Loucy (cell line): ENCODE measurements around the gene LUC7L2.
"Not testable (repeated sequence)": the region's sequence is repeated elsewhere in the genome, so short reads cannot be mapped to it uniquely, and the experiment has no call there.

Experiments
- H2AFZ ChIP-seq: fragments of 200-600 bp; sonication (generic); 2 replicates; pipeline ENCODE4 v1.6.0; 2016; ENCODE audit warnings: antibody characterized with exemption, mild to moderate bottlenecking, low read length, moderate library complexity
- H3F3A ChIP-seq: fragments of 200-600 bp; 2 replicates; pipeline ENCODE4 v1.6.0; 2016; ENCODE audit warnings: antibody characterized with exemption, low read depth, mild to moderate bottlenecking
- H3K27me3 ChIP-seq: fragments of 200-600 bp; sonication (generic); 2 replicates; pipeline ENCODE4 v1.6.1; 2014; ENCODE audit warnings: low read length, mild to moderate bottlenecking; ENCODE audit not compliant: insufficient read depth, poor library complexity, severe bottlenecking
- H3K36me3 ChIP-seq: fragments of 200-600 bp; sonication (generic); 2 replicates; pipeline ENCODE4 v1.6.1; 2016; ENCODE audit warnings: low read length; ENCODE audit not compliant: insufficient read depth
- H3K4me1 ChIP-seq: fragments of 200-600 bp; sonication (generic); 2 replicates; pipeline ENCODE4 v1.5.1; 2014; ENCODE audit warnings: low read length, mild to moderate bottlenecking; ENCODE audit not compliant: insufficient read depth, poor library complexity, severe bottlenecking
- H3K4me2 ChIP-seq: fragments of 200-600 bp; sonication (generic); 2 replicates; pipeline ENCODE4 v1.6.0; 2014; ENCODE audit warnings: antibody characterized with exemption, low read length, low read depth, mild to moderate bottlenecking; ENCODE audit not compliant: poor library complexity, severe bottlenecking
- H3K4me3 ChIP-seq: fragments of 200-600 bp; sonication (generic); 2 replicates; pipeline ENCODE4 v1.5.1; 2014; ENCODE audit warnings: low read length, mild to moderate bottlenecking, mixed read lengths; ENCODE audit not compliant: poor library complexity, severe bottlenecking
- H3K79me2 ChIP-seq: fragments of 200-600 bp; sonication (generic); 2 replicates; pipeline ENCODE4 v1.6.1; 2014; ENCODE audit warnings: low read length; ENCODE audit not compliant: insufficient read depth
- H3K9ac ChIP-seq: fragments of 200-600 bp; sonication (generic); 2 replicates; pipeline ENCODE4 v1.6.0; 2014; ENCODE audit warnings: mild to moderate bottlenecking, low read depth, low read length, moderate library complexity; ENCODE audit not compliant: poor library complexity, severe bottlenecking
- H3K9me2 ChIP-seq: fragments of 200-600 bp; sonication (generic); replicated peaks from 2 replicates; pipeline ENCODE4 v1.6.1; 2016; ENCODE audit warnings: low read depth, low read length, mixed read lengths
- H3K9me3 ChIP-seq: fragments of 200-600 bp; sonication (generic); 2 replicates; pipeline ENCODE4 v1.6.1; 2014; ENCODE audit warnings: mild to moderate bottlenecking, antibody characterized with exemption, low read length, low read depth; ENCODE audit not compliant: insufficient read depth
- H4K20me1 ChIP-seq: fragments of 200-600 bp; sonication (generic); 2 replicates; pipeline ENCODE4 v1.6.0; 2014; ENCODE audit warnings: antibody characterized with exemption, low read length, mild to moderate bottlenecking; ENCODE audit not compliant: insufficient read depth, poor library complexity, severe bottlenecking
- CTCF ChIP-seq: fragments of 200-600 bp; sonication (generic); conservative IDR thresholded peaks from 2 replicates; pipeline ENCODE4 v1.5.1; 2014; ENCODE audit warnings: mild to moderate bottlenecking, antibody characterized with exemption, low read length
- EZH2phosphoT487 ChIP-seq: fragments of 200-600 bp; IDR thresholded peaks from 2 replicates; pipeline ENCODE4 v1.6.1; 2018; ENCODE audit warnings: antibody characterized with exemption, mild to moderate bottlenecking, moderate library complexity, borderline replicate concordance

LUC7L2 gene

GRCh38 chr7:139355320-139355719, 4.4 kb upstream of the LUC7L2 start:
- H3K27me3 ChIP-seq = no peaks in the 10 kb centered on the region
- H3K36me3 ChIP-seq = no peaks in the 10 kb centered on the region
- H3K9me2 ChIP-seq = no peaks in the 10 kb centered on the region
- H3K9me3 ChIP-seq = no peaks in the 10 kb centered on the region
- H3K9ac ChIP-seq = no peak overlapping the region
- no peaks in the 10 kb centered on the region for H4K20me1 ChIP-seq
- no peak overlapping the region for H3K4me3 ChIP-seq
- peaks cover 4% of the 10 kb centered on the region for H3K4me1 ChIP-seq
- no peak overlapping the region for H2AFZ ChIP-seq
- no peak for TF ChIP-seq CTCF
- TF ChIP-seq EZH2phosphoT487 = no peak
- H3K79me2 ChIP-seq = peaks cover 15% of the 10 kb centered on the region
- H3K4me2 ChIP-seq = no peak overlapping the region
- peaks cover 7% of the 10 kb centered on the region for H3F3A ChIP-seq

GRCh38 chr7:139357729-139358506, 1.8 kb upstream of the LUC7L2 start:
- not testable (repeated sequence) for H3K36me3 ChIP-seq, H3K9me2 ChIP-seq, H3K9me3 ChIP-seq, H3K27me3 ChIP-seq, H3F3A ChIP-seq
- H3K4me2 ChIP-seq = peak overlapping the region; percentile 61
- H3K79me2 ChIP-seq = peaks cover 41% of the 10 kb centered on the region
- peaks cover 25% of the 10 kb centered on the region for H4K20me1 ChIP-seq
- peak overlapping the region; percentile 99 for H3K9ac ChIP-seq
- peaks cover 19% of the 10 kb centered on the region for H3K4me1 ChIP-seq
- peak overlapping the region; percentile 82; the same call in 1 of the 2 replicates for H2AFZ ChIP-seq
- peak overlapping the region; percentile 79 for H3K4me3 ChIP-seq

GRCh38 chr7:139358541-139359365, 941 bp upstream of the LUC7L2 start:
- H3K9ac ChIP-seq = peak overlapping the region; percentile 99
- peaks cover 33% of the 10 kb centered on the region for H4K20me1 ChIP-seq
- H3K9me2 ChIP-seq = no peaks in the 10 kb centered on the region
- H3K4me2 ChIP-seq = peak overlapping the region; percentile 61
- no peaks in the 10 kb centered on the region for H3K27me3 ChIP-seq
- H3K4me3 ChIP-seq = peak overlapping the region; percentile 79
- peaks cover 22% of the 10 kb centered on the region for H3K4me1 ChIP-seq
- TF ChIP-seq EZH2phosphoT487 (no peak), CTCF (no peak)
- no peaks in the 10 kb centered on the region for H3K36me3 ChIP-seq
- H2AFZ ChIP-seq = peak overlapping the region; percentile 82
- peaks cover 49% of the 10 kb centered on the region for H3K79me2 ChIP-seq
- no peaks in the 10 kb centered on the region for H3K9me3 ChIP-seq
- H3F3A ChIP-seq = peaks cover 7% of the 10 kb centered on the region
